ENCODE measurements around the gene PIWIL4. TPM values are rescaled to one million over a fixed set of nuclear protein-coding genes. Genes with fewer than 3 reads are reported as not detected.

PIWIL4 gene
- total and polyA plus RNA-seq, 9 of the 15 experiments (the other 6 are each of a cell fraction or from before 2014, with no cell fraction given): 6.3 to 17.0 (median 10.8) TPM

DNA sequence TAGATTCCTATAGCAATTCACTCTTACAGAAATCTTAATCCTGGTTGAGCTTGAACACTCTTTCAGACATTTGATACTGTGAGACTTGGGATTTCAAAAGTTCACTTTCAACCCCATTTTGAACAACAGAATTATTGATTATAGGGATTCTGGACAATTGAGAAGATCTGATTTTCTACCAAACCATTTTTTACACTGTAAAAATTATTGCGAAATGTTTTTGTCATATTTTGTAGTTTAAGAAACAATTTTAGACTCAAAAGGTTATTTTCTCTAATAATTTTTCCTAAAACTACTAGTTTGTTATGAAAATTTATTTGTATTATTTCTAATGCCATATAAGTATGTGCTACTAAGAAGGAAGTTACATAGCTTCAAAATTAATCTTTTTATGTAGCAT lies 36.4 kb downstream of the PIWIL4 start:
- H3K4me2 ChIP-seq (ENCODE audit: insufficient read depth, low read length): no peak overlapping the region
- H3K9me1 ChIP-seq (ENCODE audit: control insufficient read depth, insufficient read depth, low read length): no peaks in the 10 kb centered on the region
- TF ChIP-seq CEBPG (CRISPR knock-in tag; IDR thresholded peaks at IDR 0.05) (no peak), CEBPG (tag; conservative IDR thresholded peaks at IDR 0.05 in 1 of 2, IDR thresholded peaks at IDR 0.05 in 1 of 2) (peak; percentile 49 to 91), HDAC1 (IDR thresholded peaks at IDR 0.05) (no peak), TAF1 (IDR thresholded peaks at IDR 0.05; ENCODE audit: control insufficient read depth, extremely low read depth, insufficient read depth, low read length, severe bottlenecking) (no peak), CEBPB (tag; IDR thresholded peaks at IDR 0.05) (peak; percentile 83), HNRNPUL1 (IDR thresholded peaks at IDR 0.05; ENCODE audit: low read length) (no peak)
- TF ChIP-seq, protein P1, sequence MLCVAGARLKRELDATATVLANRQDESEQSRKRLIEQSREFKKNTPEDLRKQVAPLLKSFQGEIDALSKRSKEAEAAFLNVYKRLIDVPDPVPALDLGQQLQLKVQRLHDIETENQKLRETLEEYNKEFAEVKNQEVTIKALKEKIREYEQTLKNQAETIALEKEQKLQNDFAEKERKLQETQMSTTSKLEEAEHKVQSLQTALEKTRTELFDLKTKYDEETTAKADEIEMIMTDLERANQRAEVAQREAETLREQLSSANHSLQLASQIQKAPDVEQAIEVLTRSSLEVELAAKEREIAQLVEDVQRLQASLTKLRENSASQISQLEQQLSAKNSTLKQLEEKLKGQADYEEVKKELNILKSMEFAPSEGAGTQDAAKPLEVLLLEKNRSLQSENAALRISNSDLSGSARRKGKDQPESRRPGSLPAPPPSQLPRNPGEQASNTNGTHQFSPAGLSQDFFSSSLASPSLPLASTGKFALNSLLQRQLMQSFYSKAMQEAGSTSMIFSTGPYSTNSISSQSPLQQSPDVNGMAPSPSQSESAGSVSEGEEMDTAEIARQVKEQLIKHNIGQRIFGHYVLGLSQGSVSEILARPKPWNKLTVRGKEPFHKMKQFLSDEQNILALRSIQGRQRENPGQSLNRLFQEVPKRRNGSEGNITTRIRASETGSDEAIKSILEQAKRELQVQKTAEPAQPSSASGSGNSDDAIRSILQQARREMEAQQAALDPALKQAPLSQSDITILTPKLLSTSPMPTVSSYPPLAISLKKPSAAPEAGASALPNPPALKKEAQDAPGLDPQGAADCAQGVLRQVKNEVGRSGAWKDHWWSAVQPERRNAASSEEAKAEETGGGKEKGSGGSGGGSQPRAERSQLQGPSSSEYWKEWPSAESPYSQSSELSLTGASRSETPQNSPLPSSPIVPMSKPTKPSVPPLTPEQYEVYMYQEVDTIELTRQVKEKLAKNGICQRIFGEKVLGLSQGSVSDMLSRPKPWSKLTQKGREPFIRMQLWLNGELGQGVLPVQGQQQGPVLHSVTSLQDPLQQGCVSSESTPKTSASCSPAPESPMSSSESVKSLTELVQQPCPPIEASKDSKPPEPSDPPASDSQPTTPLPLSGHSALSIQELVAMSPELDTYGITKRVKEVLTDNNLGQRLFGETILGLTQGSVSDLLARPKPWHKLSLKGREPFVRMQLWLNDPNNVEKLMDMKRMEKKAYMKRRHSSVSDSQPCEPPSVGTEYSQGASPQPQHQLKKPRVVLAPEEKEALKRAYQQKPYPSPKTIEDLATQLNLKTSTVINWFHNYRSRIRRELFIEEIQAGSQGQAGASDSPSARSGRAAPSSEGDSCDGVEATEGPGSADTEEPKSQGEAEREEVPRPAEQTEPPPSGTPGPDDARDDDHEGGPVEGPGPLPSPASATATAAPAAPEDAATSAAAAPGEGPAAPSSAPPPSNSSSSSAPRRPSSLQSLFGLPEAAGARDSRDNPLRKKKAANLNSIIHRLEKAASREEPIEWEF (CRISPR knock-in tag; IDR thresholded peaks at IDR 0.05): no peak
- H3K36me3 ChIP-seq (ENCODE audit: control insufficient read depth, insufficient read depth, low read length): peaks cover 7% of the 10 kb centered on the region
- DNase-seq (ENCODE audit: extremely low read depth in 1 of 4, low spot score in 3 of 4) (no peak), ATAC-seq (no peak), FAIRE-seq (no peak)
- H3K27ac ChIP-seq (ENCODE audit: extremely low read depth, low read depth, low read length): no peak overlapping the region
- no TSS peak for BruUV-seq (replicated peaks)
- H3K4me1 ChIP-seq (replicated peaks in 1 of 2; ENCODE audit: control insufficient read depth in 2 of 2, insufficient read depth in 2 of 2, low read length in 2 of 2): no peaks in the 10 kb centered on the region
- in situ Hi-C loops (cut with MboI): loop anchor here (5.0 kb wide), 1 partner anchor 81 kb away; no protein-coding TSS in a partner anchor
- no peak overlapping the region for H3K9ac ChIP-seq (ENCODE audit: insufficient read depth in 1 of 2, low read depth in 2 of 2, low read length in 2 of 2)
- intact Hi-C loops (cut with micrococcal nuclease): no loop called here
- 45% methylated on average over 1 of the region's 1 CpG for WGBS (ENCODE audit: insufficient coverage, low coverage, missing lambda C conversion rate)
- H3K4me3 ChIP-seq: no peak overlapping the region
- H2AFZ ChIP-seq (ENCODE audit: low read depth, low read length): no peak overlapping the region
- ChIA-PET CTCF (ENCODE audit: low intra/inter-chr PET ratio) (interaction anchor here (1.9 kb wide), 1 partner anchor 84 kb away, joined by 8 read pairs; no protein-coding TSS in a partner anchor), POLR2A (interaction anchor here (0.8 kb wide), 2 partner anchors 12 to 15 kb away, joined by 3 read pairs; no protein-coding TSS in a partner anchor)
- no peaks in the 10 kb centered on the region for H4K20me1 ChIP-seq (replicated peaks; ENCODE audit: control insufficient read depth, insufficient read depth, low read length)
- no peaks in the 10 kb centered on the region for H3K79me2 ChIP-seq (ENCODE audit: control insufficient read depth, insufficient read depth, low read length)
- no peaks in the 10 kb centered on the region for H3K9me3 ChIP-seq (replicated peaks; ENCODE audit: control insufficient read depth, insufficient read depth, low read depth, low read length)
- 0 out of 5 replicates have a peak, but pooled peaks cover 0 to 3% of the 10 kb centered on the region in 2 experiments for H3K27me3 ChIP-seq (ENCODE audit: control insufficient read depth in 2 of 2, insufficient read depth in 2 of 2, low read length in 2 of 2)
